ENCODE data around the gene CTTN.

The CTTN gene

GRCh38 chr11:70466154-70466553, 67.8 kb downstream of the CTTN start:
- H3K4me2 ChIP-seq, result no peak overlapping the region
- no peaks in the 10 kb centered on the region for H3K79me2 ChIP-seq (ENCODE audit: insufficient read depth, low read depth)
- no peak for TF ChIP-seq CTCF (conservative IDR thresholded peaks at IDR 0.05; ENCODE audit: low read depth, low read length)
- no peaks in the 10 kb centered on the region for H4K20me1 ChIP-seq (ENCODE audit: insufficient read depth)
- H3K36me3 ChIP-seq (ENCODE audit: insufficient read depth), result no peaks in the 10 kb centered on the region
- H3K27me3 ChIP-seq (ENCODE audit: insufficient read depth, low read depth), result no peaks in the 10 kb centered on the region
- no peak overlapping the region for H2AFZ ChIP-seq (ENCODE audit: low read depth)
- H3K4me3 ChIP-seq (IDR thresholded peaks at IDR 0.05; ENCODE audit: insufficient read depth, low read depth, low read length), result no peak overlapping the region
- H3K4me1 ChIP-seq (ENCODE audit: low read depth, poor library complexity, severe bottlenecking), result peaks cover 23% of the 10 kb centered on the region
- no peak overlapping the region for H3K9ac ChIP-seq
- no peak overlapping the region for H3K27ac ChIP-seq

GRCh38 chr11:70466596-70466995, 68.3 kb downstream of the CTTN start:
- Histone ChIP-seq H2AFZ (ENCODE audit: low read depth) (no peak overlapping the region), H3K4me1 (ENCODE audit: low read depth, poor library complexity, severe bottlenecking) (peaks cover 25% of the 10 kb centered on the region), H3K4me3 (IDR thresholded peaks at IDR 0.05; ENCODE audit: insufficient read depth, low read depth, low read length) (no peak overlapping the region), H3K79me2 (ENCODE audit: insufficient read depth, low read depth) (no peaks in the 10 kb centered on the region), H3K4me2 (no peak overlapping the region), H3K27me3 (ENCODE audit: insufficient read depth, low read depth) (no peaks in the 10 kb centered on the region), H3K36me3 (ENCODE audit: insufficient read depth) (no peaks in the 10 kb centered on the region), H3K9ac (no peak overlapping the region), H4K20me1 (ENCODE audit: insufficient read depth) (no peaks in the 10 kb centered on the region), H3K27ac (no peak overlapping the region)
- TF ChIP-seq CTCF (conservative IDR thresholded peaks at IDR 0.05; ENCODE audit: low read depth, low read length), result no peak

GRCh38 chr11:70467201-70468085, 69.1 kb downstream of the CTTN start:
- H3K79me2 ChIP-seq (ENCODE audit: insufficient read depth, low read depth), result no peaks in the 10 kb centered on the region
- H2AFZ ChIP-seq (ENCODE audit: low read depth), result no peak overlapping the region
- H3K4me2 ChIP-seq, result no peak overlapping the region
- peak; percentile 83 for TF ChIP-seq CTCF (conservative IDR thresholded peaks at IDR 0.05; ENCODE audit: low read depth, low read length)
- no peak overlapping the region for H3K27ac ChIP-seq
- H3K27me3 ChIP-seq (ENCODE audit: insufficient read depth, low read depth), result no peaks in the 10 kb centered on the region
- no peaks in the 10 kb centered on the region for H3K36me3 ChIP-seq (ENCODE audit: insufficient read depth)
- H3K4me3 ChIP-seq (IDR thresholded peaks at IDR 0.05; ENCODE audit: insufficient read depth, low read depth, low read length), result no peak overlapping the region
- H4K20me1 ChIP-seq (ENCODE audit: insufficient read depth), result no peaks in the 10 kb centered on the region
- no peak overlapping the region for H3K9ac ChIP-seq
- H3K4me1 ChIP-seq (ENCODE audit: low read depth, poor library complexity, severe bottlenecking), result peaks cover 25% of the 10 kb centered on the region

- H3K27me3 ChIP-seq (ENCODE audit: insufficient read depth, low read depth), result no peaks in the 10 kb centered on the region
- H3K9ac ChIP-seq, result no peak overlapping the region
- no peak overlapping the region for H2AFZ ChIP-seq (ENCODE audit: low read depth)
- no peaks in the 10 kb centered on the region for H3K36me3 ChIP-seq (ENCODE audit: insufficient read depth)
- no peak overlapping the region for H3K4me2 ChIP-seq
- TF ChIP-seq CTCF (conservative IDR thresholded peaks at IDR 0.05; ENCODE audit: low read depth, low read length), result no peak
- H3K4me3 ChIP-seq (IDR thresholded peaks at IDR 0.05; ENCODE audit: insufficient read depth, low read depth, low read length), result no peak overlapping the region
- H3K27ac ChIP-seq, result no peak overlapping the region
- peaks cover 25% of the 10 kb centered on the region for H3K4me1 ChIP-seq (ENCODE audit: low read depth, poor library complexity, severe bottlenecking)
- no peaks in the 10 kb centered on the region for H4K20me1 ChIP-seq (ENCODE audit: insufficient read depth)
- no peaks in the 10 kb centered on the region for H3K79me2 ChIP-seq (ENCODE audit: insufficient read depth, low read depth)
Observed at GRCh38 chr11:70468256-70469195, 70.2 kb downstream of the CTTN start.
